GM11168 (cell line): Measurements from ENCODE around the gene UGT1A3.
"Not testable (repeated sequence)": the region's sequence is repeated elsewhere in the genome, so short reads cannot be mapped to it uniquely, and the experiment has no call there.

Experiments
- in situ Hi-C: fragments of 300-500 bp; cut with MboI; formaldehyde crosslinking; loops from one replicate; pipeline ENCODE4 v1.12.0; 2022; ENCODE audit warnings: low sequenced_read_pairs; ENCODE audit not compliant: unreplicated experiment

The UGT1A3 gene

GRCh38 chr2:233706720-233707119, 22.1 kb upstream of the UGT1A3 start:
- in situ Hi-C loops: no loop called here

GRCh38 chr2:233707940-233708644, 20.8 kb upstream of the UGT1A3 start:
- in situ Hi-C loops: no loop called here

GRCh38 chr2:233708942-233709341, 19.9 kb upstream of the UGT1A3 start:
- in situ Hi-C loops: no loop called here

GRCh38 chr2:233711312-233712008, 17.4 kb upstream of the UGT1A3 start:
- in situ Hi-C loops: loop anchor here (10.0 kb wide), 1 partner anchor 227 kb away; no protein-coding TSS in a partner anchor

GRCh38 chr2:233712611-233713261, 16.1 kb upstream of the UGT1A3 start, which contains the start of gene UGT1A5:
Gene UGT1A5, plus strand, starts transcription at chr2:233712907. Its CDS starts 85 bp downstream, at chr2:233712992.
- in situ Hi-C loops: loop anchor here (10.0 kb wide), 1 partner anchor 228 kb away; no protein-coding TSS in a partner anchor

GRCh38 chr2:233713262-233713615, 15.6 kb upstream of the UGT1A3 start:
- in situ Hi-C loops: loop anchor here (10.0 kb wide), 1 partner anchor 228 kb away; no protein-coding TSS in a partner anchor

DNA sequence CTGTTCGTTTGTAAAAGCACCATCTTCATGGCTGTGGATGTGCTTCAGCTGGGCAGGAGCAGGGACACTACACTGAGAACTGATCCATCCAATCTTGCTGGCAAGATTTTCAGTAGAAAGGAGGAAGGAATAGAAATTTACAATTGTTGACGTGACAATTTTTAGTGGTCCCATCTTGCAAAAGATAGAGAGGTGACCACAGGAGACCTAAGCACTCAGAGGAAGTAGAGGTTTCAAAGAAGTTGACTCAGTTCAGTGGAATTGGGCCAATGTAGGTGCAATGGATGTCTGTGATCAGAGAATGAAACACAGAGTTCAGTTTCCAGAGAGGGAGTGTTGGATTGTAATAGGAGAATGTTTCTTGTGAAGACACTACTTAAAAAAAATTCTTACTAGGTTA, 14.7 kb upstream of the UGT1A3 start:
- in situ Hi-C loops: loop anchor here (10.0 kb wide), 1 partner anchor 229 kb away; no protein-coding TSS in a partner anchor

DNA sequence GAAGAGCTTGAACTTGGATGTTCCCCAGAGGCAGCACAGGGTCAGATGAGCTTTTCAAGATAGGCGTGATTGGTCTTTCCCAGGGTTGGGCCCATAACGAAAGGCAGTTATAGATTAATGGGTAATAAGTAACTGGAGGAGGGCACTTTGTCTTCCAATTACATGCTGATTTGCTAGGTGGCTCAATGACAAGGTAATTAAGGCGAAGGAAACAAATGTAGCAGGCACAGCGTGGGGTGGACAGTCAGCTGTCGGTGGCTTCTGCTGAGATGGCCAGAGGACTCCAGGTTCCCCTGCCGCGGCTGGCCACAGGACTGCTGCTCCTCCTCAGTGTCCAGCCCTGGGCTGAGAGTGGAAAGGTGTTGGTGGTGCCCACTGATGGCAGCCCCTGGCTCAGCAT, 10.3 kb upstream of the UGT1A3 start, which contains the start of gene UGT1A4:
Gene UGT1A4, plus strand, starts transcription at position 185 of the 400 bp plus-strand sequence. Its CDS starts 85 bp downstream, at position 270.
- in situ Hi-C loops: loop anchor here (10.0 kb wide), 1 partner anchor 234 kb away; no protein-coding TSS in a partner anchor

DNA sequence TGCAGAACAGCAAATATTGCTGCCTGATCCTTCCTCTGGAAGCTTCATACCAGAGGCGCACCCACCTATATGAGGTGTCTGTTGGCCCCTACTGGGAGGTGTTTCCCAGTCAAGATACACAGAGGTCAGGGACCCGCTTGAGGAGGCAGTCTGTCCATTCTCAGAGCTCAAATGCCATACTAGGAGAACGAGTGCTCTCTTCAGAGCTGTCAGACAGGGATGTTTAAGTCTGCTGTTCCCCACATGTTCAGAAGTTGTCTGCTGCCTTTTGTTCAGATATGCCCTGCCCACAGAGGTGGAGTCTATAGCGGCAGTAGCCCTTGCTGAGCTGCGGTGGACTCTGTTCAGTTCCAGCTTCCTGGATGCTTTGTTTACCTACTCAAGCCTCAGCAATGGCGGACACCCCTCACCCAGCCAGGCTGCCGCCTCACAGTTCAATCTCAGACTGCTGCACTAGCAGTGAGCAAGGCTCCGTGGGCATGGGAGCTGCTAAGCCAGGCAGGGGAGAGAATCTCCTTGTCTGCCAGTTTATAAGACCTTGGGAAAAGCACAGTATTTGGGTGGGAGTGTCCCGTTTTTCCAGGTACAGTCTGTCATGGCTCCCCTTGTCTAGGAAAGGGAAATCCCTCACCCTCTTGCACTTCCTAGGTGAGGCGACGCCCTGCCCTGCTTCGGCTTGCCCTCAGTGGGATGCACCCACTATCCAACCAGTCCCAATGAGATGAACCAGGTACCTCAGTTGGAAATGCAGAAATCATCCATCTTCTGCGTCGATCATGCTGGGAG, 8.2 kb downstream of the UGT1A3 start:
- in situ Hi-C loops: not testable (repeated sequence)

GRCh38 chr2:233740870-233741269, 12.0 kb downstream of the UGT1A3 start:
- in situ Hi-C loops: no loop called here

- in situ Hi-C loops: no loop called here
These were observed 14.8 kb downstream of the UGT1A3 start for GRCh38 chr2:233743464-233744259.

GRCh38 chr2:233745073-233745755, 16.4 kb downstream of the UGT1A3 start:
- in situ Hi-C loops: no loop called here

- in situ Hi-C loops: not testable (repeated sequence)
These were observed 17.0 kb downstream of the UGT1A3 start for GRCh38 chr2:233745838-233746237.

DNA sequence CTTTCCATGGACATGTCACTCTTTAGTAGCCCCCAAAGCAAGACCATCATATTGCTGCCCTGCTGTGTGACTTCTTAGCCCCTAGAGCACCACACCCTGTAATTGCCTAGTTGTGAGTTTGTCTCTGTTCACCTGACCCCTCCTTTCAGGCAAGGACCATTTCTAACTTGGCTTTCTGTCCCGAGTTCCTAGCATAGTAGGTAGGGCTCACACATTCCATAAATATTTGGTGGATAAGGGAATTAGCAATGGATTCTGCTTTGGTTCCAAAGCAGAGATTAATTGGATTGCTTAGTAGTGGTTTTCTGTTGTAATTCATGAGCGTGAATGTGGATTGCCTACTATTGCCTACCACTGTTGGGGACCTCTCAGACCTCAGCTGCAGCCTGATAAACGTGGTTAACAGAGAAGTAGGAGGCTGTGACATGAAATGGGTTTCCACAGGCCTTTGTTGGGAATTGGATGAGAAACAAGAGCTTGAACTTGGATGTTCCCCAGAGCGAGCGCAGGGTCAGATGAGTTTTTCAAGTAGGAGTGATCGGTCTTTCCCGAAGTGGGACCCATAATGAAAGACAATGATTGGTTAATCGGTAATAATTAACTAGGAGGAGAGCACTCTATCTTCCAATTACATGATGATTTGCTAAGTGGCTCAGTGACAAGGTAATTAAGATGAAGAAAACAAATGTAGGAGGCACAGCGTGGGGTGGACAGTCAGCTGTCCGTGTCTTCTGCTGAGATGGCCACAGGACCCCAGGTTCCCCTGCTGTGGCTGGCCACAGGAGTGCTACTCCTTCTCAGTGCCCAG, 17.8 kb downstream of the UGT1A3 start:
- in situ Hi-C loops: no loop called here

GRCh38 chr2:233747283-233747544, 18.4 kb downstream of the UGT1A3 start:
- in situ Hi-C loops: no loop called here

DNA sequence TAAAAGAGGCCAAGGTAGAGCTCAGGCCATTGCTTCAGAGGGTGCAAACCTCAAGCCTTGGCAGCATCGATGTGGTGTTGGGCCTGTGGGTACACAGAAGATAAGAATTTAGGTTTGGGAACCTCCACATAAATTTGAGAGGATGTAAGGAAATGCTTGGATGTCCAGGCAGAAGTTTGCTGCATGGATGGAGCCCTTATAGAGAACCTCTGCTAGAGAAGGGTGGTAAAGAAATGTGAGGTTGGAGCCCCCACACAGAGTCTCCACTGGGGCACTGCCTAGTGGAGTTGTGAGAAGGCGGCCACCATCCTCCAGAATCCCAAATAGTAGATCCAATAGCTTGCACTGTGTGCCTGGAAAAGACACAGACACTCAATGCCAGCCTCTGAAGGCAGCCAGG, 21.8 kb downstream of the UGT1A3 start:
- in situ Hi-C loops: not testable (repeated sequence)

- in situ Hi-C loops: not testable (repeated sequence)
These were observed 22.6 kb downstream of the UGT1A3 start for GRCh38 chr2:233751212-233752009.
